Measurements from ENCODE around the gene PTGFRN. TPM values are rescaled to one million over a fixed set of nuclear protein-coding genes. Genes with fewer than 3 reads are reported as not detected.

The PTGFRN gene
- total RNA-seq, 1 experiment from 2014 or later, result 50.5 TPM

- in situ Hi-C loops (cut with HindIII; ENCODE audit: low sequenced_read_pairs), result no loop called here
Measured at GRCh38 chr1:116882866-116883265, 26.9 kb upstream of the PTGFRN start.

GRCh38 chr1:116886291-116886878 lies 23.3 kb upstream of the PTGFRN start:
- no peak for DNase-seq (ENCODE audit: low spot score)

More at GRCh38 chr1:116882866-116883265, 26.9 kb upstream of the PTGFRN start:
- DNase-seq (ENCODE audit: low spot score), result no peak

GRCh38 chr1:116887212-116887611 lies 22.5 kb upstream of the PTGFRN start:
- no peak for DNase-seq (ENCODE audit: low spot score)
- in situ Hi-C loops (cut with HindIII; ENCODE audit: low sequenced_read_pairs), result loop anchor here (5.0 kb wide), 1 partner anchor 45 kb away; no protein-coding TSS in a partner anchor

More at GRCh38 chr1:116886291-116886878, 23.3 kb upstream of the PTGFRN start:
- in situ Hi-C loops (cut with HindIII; ENCODE audit: low sequenced_read_pairs), result loop anchor here (5.0 kb wide), 1 partner anchor 44 kb away; no protein-coding TSS in a partner anchor

GRCh38 chr1:116889380-116889779 lies 20.3 kb upstream of the PTGFRN start:
- no peak for DNase-seq (ENCODE audit: low spot score)
- in situ Hi-C loops (cut with HindIII; ENCODE audit: low sequenced_read_pairs), result loop anchor here (5.0 kb wide), 1 partner anchor 47 kb away; no protein-coding TSS in a partner anchor

GRCh38 chr1:116891396-116892079 lies 18.2 kb upstream of the PTGFRN start:
- in situ Hi-C loops (cut with HindIII; ENCODE audit: low sequenced_read_pairs), result no loop called here

GRCh38 chr1:116895073-116895472 lies 14.6 kb upstream of the PTGFRN start:
- in situ Hi-C loops (cut with HindIII; ENCODE audit: low sequenced_read_pairs), result no loop called here
- DNase-seq (ENCODE audit: low spot score), result no peak

More at GRCh38 chr1:116891396-116892079, 18.2 kb upstream of the PTGFRN start:
- DNase-seq (ENCODE audit: low spot score), result no peak

GRCh38 chr1:116899529-116899928 lies 10.2 kb upstream of the PTGFRN start:
- in situ Hi-C loops (cut with HindIII; ENCODE audit: low sequenced_read_pairs), result no loop called here
- DNase-seq (ENCODE audit: low spot score), result no peak

- no peak for DNase-seq (ENCODE audit: low spot score)
- in situ Hi-C loops (cut with HindIII; ENCODE audit: low sequenced_read_pairs), result no loop called here
Measured at GRCh38 chr1:116900471-116901365, 9.0 kb upstream of the PTGFRN start.

GRCh38 chr1:116902027-116902426 lies 7.7 kb upstream of the PTGFRN start:
- no peak for DNase-seq (ENCODE audit: low spot score)
- in situ Hi-C loops (cut with HindIII; ENCODE audit: low sequenced_read_pairs), result no loop called here

GRCh38 chr1:116902723-116903383 lies 6.9 kb upstream of the PTGFRN start:
- DNase-seq (ENCODE audit: low spot score), result no peak
- in situ Hi-C loops (cut with HindIII; ENCODE audit: low sequenced_read_pairs), result no loop called here

GRCh38 chr1:116904791-116905320 lies 4.9 kb upstream of the PTGFRN start:
- in situ Hi-C loops (cut with HindIII; ENCODE audit: low sequenced_read_pairs), result no loop called here
- DNase-seq (ENCODE audit: low spot score), result no peak

GRCh38 chr1:116906812-116907211 lies 2.9 kb upstream of the PTGFRN start:
- in situ Hi-C loops (cut with HindIII; ENCODE audit: low sequenced_read_pairs), result no loop called here
- DNase-seq (ENCODE audit: low spot score), result no peak

- no peak for DNase-seq (ENCODE audit: low spot score)
- in situ Hi-C loops (cut with HindIII; ENCODE audit: low sequenced_read_pairs), result no loop called here
Measured at GRCh38 chr1:116907351-116907750, 2.4 kb upstream of the PTGFRN start.

- in situ Hi-C loops (cut with HindIII; ENCODE audit: low sequenced_read_pairs), result no loop called here
- no peak for DNase-seq (ENCODE audit: low spot score)
Measured at GRCh38 chr1:116908266-116908665, 1.4 kb upstream of the PTGFRN start.

GRCh38 chr1:116908820-116909511 lies 750 bp upstream of the PTGFRN start:
- in situ Hi-C loops (cut with HindIII; ENCODE audit: low sequenced_read_pairs), result no loop called here
- DNase-seq (ENCODE audit: low spot score), result no peak

- in situ Hi-C loops (cut with HindIII; ENCODE audit: low sequenced_read_pairs), result no loop called here
- no peak for DNase-seq (ENCODE audit: low spot score)
Measured at GRCh38 chr1:116910379-116911187, 867 bp downstream of the PTGFRN start.

GRCh38 chr1:116911188-116911553 lies 1.5 kb downstream of the PTGFRN start:
- DNase-seq (ENCODE audit: low spot score), result no peak
- in situ Hi-C loops (cut with HindIII; ENCODE audit: low sequenced_read_pairs), result no loop called here
